Measurements from ENCODE around the gene TUBGCP2.

The TUBGCP2 gene

GRCh38 chr10:133230387-133231195 lies 78.1 kb downstream of the TUBGCP2 start:
- Histone ChIP-seq H3K14ac (ENCODE audit: low read length in 2 of 2) (no peak overlapping the region), H4K8ac (ENCODE audit: low read length) (no peak overlapping the region), H3K9me3 (ENCODE audit: control insufficient read depth, low read length) (no peaks in the 10 kb centered on the region), H2AFZ (ENCODE audit: low read depth, low read length) (no peak overlapping the region), H2BK15ac (ENCODE audit: low read depth, poor library complexity, severe bottlenecking) (no peak overlapping the region), H3K4me3 (ENCODE audit: insufficient read depth in 1 of 2, low read depth in 1 of 2, low read length in 2 of 2) (no peak overlapping the region), H3K79me1 (replicated peaks; ENCODE audit: low read length, poor library complexity, severe bottlenecking) (no peaks in the 10 kb centered on the region), H3K4ac (ENCODE audit: low read depth in 1 of 2, low read length in 2 of 2) (no peak overlapping the region), H3K36me3 (ENCODE audit: control insufficient read depth in 1 of 2, insufficient read depth in 2 of 2, low read depth in 1 of 2, low read length in 2 of 2) (no peaks in the 10 kb centered on the region), H3K23ac (ENCODE audit: low read length in 2 of 2) (no peak overlapping the region), H3K4me2 (ENCODE audit: low read length, poor library complexity, severe bottlenecking) (no peak overlapping the region), H3K27ac (ENCODE audit: low read length, poor library complexity, severe bottlenecking) (no peak overlapping the region), H3K18ac (ENCODE audit: low read depth in 1 of 2, low read length in 2 of 2) (no peak overlapping the region), H3K9ac (ENCODE audit: low read length) (no peak overlapping the region), H2BK5ac (ENCODE audit: low read depth, low read length, poor library complexity, severe bottlenecking) (no peak overlapping the region), H3K27me3 (ENCODE audit: control insufficient read depth in 1 of 2, insufficient read depth in 1 of 2, low read length in 2 of 2) (peaks cover 56 to 70% of the 10 kb centered on the region in 2 experiments), H4K91ac (ENCODE audit: low read length) (no peak overlapping the region), H2BK12ac (ENCODE audit: low read length in 2 of 2) (no peak overlapping the region), H2BK120ac (ENCODE audit: low read depth, low read length) (no peak overlapping the region), H3K4me1 (ENCODE audit: control insufficient read depth, insufficient read depth, low read depth, low read length) (peaks cover 12% of the 10 kb centered on the region), H2AK5ac (ENCODE audit: low read length, severe bottlenecking) (no peak overlapping the region)
- DNase-seq: no peak
- 16% methylated on average over 97 of the region's 122 CpGs for WGBS

GRCh38 chr10:133230044-133230361 lies 78.7 kb downstream of the TUBGCP2 start, which contains the start of gene UTF1:
Gene UTF1 (plus strand): TSS chr10:133230217. CDS start chr10:133230289, 72 bp downstream.
- H3K79me1 ChIP-seq (replicated peaks; ENCODE audit: low read length, poor library complexity, severe bottlenecking): no peaks in the 10 kb centered on the region
- H3K4me2 ChIP-seq (ENCODE audit: low read length, poor library complexity, severe bottlenecking): no peak within 1 kb of the TSS
- H2BK5ac ChIP-seq (ENCODE audit: low read depth, low read length, poor library complexity, severe bottlenecking): no peak within 1 kb of the TSS
- no peak within 1 kb of the TSS for H2BK120ac ChIP-seq (ENCODE audit: low read depth, low read length)
- H3K9me3 ChIP-seq (ENCODE audit: control insufficient read depth, low read length): no peaks in the 10 kb centered on the region
- no peak within 1 kb of the TSS for H3K18ac ChIP-seq (ENCODE audit: low read depth in 1 of 2, low read length in 2 of 2)
- H2AK5ac ChIP-seq (ENCODE audit: low read length, severe bottlenecking): no peak within 1 kb of the TSS
- H3K4ac ChIP-seq (ENCODE audit: low read depth in 1 of 2, low read length in 2 of 2): no peak within 1 kb of the TSS
- WGBS: no CpG with 5 or more reads among the region's 49 CpGs
- H3K14ac ChIP-seq (ENCODE audit: low read length in 2 of 2): no peak within 1 kb of the TSS
- H2BK12ac ChIP-seq (ENCODE audit: low read length in 2 of 2): no peak within 1 kb of the TSS
- H3K9ac ChIP-seq (ENCODE audit: low read length): no peak within 1 kb of the TSS
- H3K36me3 ChIP-seq (ENCODE audit: control insufficient read depth in 1 of 2, insufficient read depth in 2 of 2, low read depth in 1 of 2, low read length in 2 of 2): no peaks in the 10 kb centered on the region
- no peak within 1 kb of the TSS for H4K8ac ChIP-seq (ENCODE audit: low read length)
- H4K91ac ChIP-seq (ENCODE audit: low read length): no peak within 1 kb of the TSS
- H3K4me1 ChIP-seq (ENCODE audit: control insufficient read depth, insufficient read depth, low read depth, low read length): peaks cover 11% of the 10 kb centered on the region
- no peak for DNase-seq
- H3K4me3 ChIP-seq (ENCODE audit: insufficient read depth in 1 of 2, low read depth in 1 of 2, low read length in 2 of 2): no peak within 1 kb of the TSS
- H3K27ac ChIP-seq (ENCODE audit: low read length, poor library complexity, severe bottlenecking): no peak within 1 kb of the TSS
- no peak within 1 kb of the TSS for H3K23ac ChIP-seq (ENCODE audit: low read length in 2 of 2)
- no peak within 1 kb of the TSS for H2AFZ ChIP-seq (ENCODE audit: low read depth, low read length)
- H3K27me3 ChIP-seq (ENCODE audit: control insufficient read depth in 1 of 2, insufficient read depth in 1 of 2, low read length in 2 of 2): peaks cover 53 to 70% of the 10 kb centered on the region in 2 experiments
- no peak within 1 kb of the TSS for H2BK15ac ChIP-seq (ENCODE audit: low read depth, poor library complexity, severe bottlenecking)

GRCh38 chr10:133229265-133230043 lies 79.2 kb downstream of the TUBGCP2 start:
- WGBS: 16% methylated on average over 47 of the region's 58 CpGs
- no peak overlapping the region for H4K91ac ChIP-seq (ENCODE audit: low read length)
- H3K27me3 ChIP-seq (ENCODE audit: control insufficient read depth in 1 of 2, insufficient read depth in 1 of 2, low read length in 2 of 2): peaks cover 53 to 75% of the 10 kb centered on the region in 2 experiments
- no peak overlapping the region for H3K27ac ChIP-seq (ENCODE audit: low read length, poor library complexity, severe bottlenecking)
- no peaks in the 10 kb centered on the region for H3K9me3 ChIP-seq (ENCODE audit: control insufficient read depth, low read length)
- no peak overlapping the region for H2BK12ac ChIP-seq (ENCODE audit: low read length in 2 of 2)
- H3K4me2 ChIP-seq (ENCODE audit: low read length, poor library complexity, severe bottlenecking): no peak overlapping the region
- H3K4me3 ChIP-seq (ENCODE audit: insufficient read depth in 1 of 2, low read depth in 1 of 2, low read length in 2 of 2): no peak overlapping the region
- H2BK15ac ChIP-seq (ENCODE audit: low read depth, poor library complexity, severe bottlenecking): no peak overlapping the region
- no peak overlapping the region for H3K9ac ChIP-seq (ENCODE audit: low read length)
- H2AK5ac ChIP-seq (ENCODE audit: low read length, severe bottlenecking): no peak overlapping the region
- H3K18ac ChIP-seq (ENCODE audit: low read depth in 1 of 2, low read length in 2 of 2): no peak overlapping the region
- no peaks in the 10 kb centered on the region for H3K36me3 ChIP-seq (ENCODE audit: control insufficient read depth in 1 of 2, insufficient read depth in 2 of 2, low read depth in 1 of 2, low read length in 2 of 2)
- no peak overlapping the region for H3K14ac ChIP-seq (ENCODE audit: low read length in 2 of 2)
- no peak for DNase-seq
- peaks cover 11% of the 10 kb centered on the region for H3K4me1 ChIP-seq (ENCODE audit: control insufficient read depth, insufficient read depth, low read depth, low read length)
- H4K8ac ChIP-seq (ENCODE audit: low read length): no peak overlapping the region
- H2AFZ ChIP-seq (ENCODE audit: low read depth, low read length): no peak overlapping the region
- no peaks in the 10 kb centered on the region for H3K79me1 ChIP-seq (replicated peaks; ENCODE audit: low read length, poor library complexity, severe bottlenecking)
- no peak overlapping the region for H2BK120ac ChIP-seq (ENCODE audit: low read depth, low read length)
- H3K4ac ChIP-seq (ENCODE audit: low read depth in 1 of 2, low read length in 2 of 2): no peak overlapping the region
- H2BK5ac ChIP-seq (ENCODE audit: low read depth, low read length, poor library complexity, severe bottlenecking): no peak overlapping the region
- H3K23ac ChIP-seq (ENCODE audit: low read length in 2 of 2): no peak overlapping the region

Measured in mesenchymal stem cell (in vitro differentiated cells and primary cell).